SK-N-MC (cell line): ENCODE results near the gene AVPR2.

Experiments used
- FOXP2 ChIP-seq: optimal IDR thresholded peaks from 2 replicates; pipeline ENCODE3; 2011; ENCODE audit warnings: mild to moderate bottlenecking, moderate library complexity; ENCODE audit not compliant: insufficient read depth; ENCODE audit errors: extremely low read length, control extremely low read depth
- POLR2AphosphoS5 ChIP-seq: IDR thresholded peaks from 2 replicates; pipeline ENCODE4 v1.6.1; 2012; ENCODE audit warnings: mild to moderate bottlenecking, low read depth, low read length, borderline replicate concordance

- TF ChIP-seq POLR2AphosphoS5 (no peak), FOXP2 (no peak)
These were observed 7.3 kb downstream of the AVPR2 start for GRCh38 chrX:153911798-153912197.
